Measurements from ENCODE around the gene INAVA. TPM values are rescaled to one million over a fixed set of nuclear protein-coding genes. Genes with fewer than 3 reads are reported as not detected.

Gene INAVA
- total and polyA plus RNA-seq, 2 donors (not counting 1 experiment from before 2014, with no cell fraction given) = 0.06 to 0.34 TPM

- DNase-seq (no peak), ATAC-seq (ENCODE audit: low read depth) (no peak)
- no peak for TF ChIP-seq EZH2 (IDR thresholded peaks at IDR 0.05; ENCODE audit: borderline replicate concordance, insufficient read depth, low read depth, low read length, poor library complexity, severe bottlenecking)
- TF ChIP-seq, protein P1, sequence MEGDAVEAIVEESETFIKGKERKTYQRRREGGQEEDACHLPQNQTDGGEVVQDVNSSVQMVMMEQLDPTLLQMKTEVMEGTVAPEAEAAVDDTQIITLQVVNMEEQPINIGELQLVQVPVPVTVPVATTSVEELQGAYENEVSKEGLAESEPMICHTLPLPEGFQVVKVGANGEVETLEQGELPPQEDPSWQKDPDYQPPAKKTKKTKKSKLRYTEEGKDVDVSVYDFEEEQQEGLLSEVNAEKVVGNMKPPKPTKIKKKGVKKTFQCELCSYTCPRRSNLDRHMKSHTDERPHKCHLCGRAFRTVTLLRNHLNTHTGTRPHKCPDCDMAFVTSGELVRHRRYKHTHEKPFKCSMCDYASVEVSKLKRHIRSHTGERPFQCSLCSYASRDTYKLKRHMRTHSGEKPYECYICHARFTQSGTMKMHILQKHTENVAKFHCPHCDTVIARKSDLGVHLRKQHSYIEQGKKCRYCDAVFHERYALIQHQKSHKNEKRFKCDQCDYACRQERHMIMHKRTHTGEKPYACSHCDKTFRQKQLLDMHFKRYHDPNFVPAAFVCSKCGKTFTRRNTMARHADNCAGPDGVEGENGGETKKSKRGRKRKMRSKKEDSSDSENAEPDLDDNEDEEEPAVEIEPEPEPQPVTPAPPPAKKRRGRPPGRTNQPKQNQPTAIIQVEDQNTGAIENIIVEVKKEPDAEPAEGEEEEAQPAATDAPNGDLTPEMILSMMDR (IDR thresholded peaks at IDR 0.05) = no peak
- Histone ChIP-seq H3K4me1 (ENCODE audit: control insufficient read depth in 2 of 2, insufficient read depth in 2 of 2, low read length in 2 of 2) (no peaks in the 10 kb centered on the region), H3K4me2 (replicated peaks; ENCODE audit: low read depth, low read length, poor library complexity, severe bottlenecking) (no peak overlapping the region), H3K27ac (ENCODE audit: low read length in 2 of 2) (no peak overlapping the region), H3K27me3 (replicated peaks in 1 of 4; ENCODE audit: control extremely low read depth in 1 of 4, control insufficient read depth in 3 of 4, insufficient read depth in 4 of 4, low read length in 3 of 4) (no peaks in the 10 kb centered on the region), H4K20me1 (ENCODE audit: control insufficient read depth, insufficient read depth, low read length, poor library complexity, severe bottlenecking) (no peaks in the 10 kb centered on the region), H3K4me3 (ENCODE audit: control extremely low read depth in 1 of 5, extremely low read depth in 1 of 5, insufficient read depth in 1 of 5, low read depth in 2 of 5, low read length in 4 of 5) (no peak overlapping the region), H3K36me3 (replicated peaks in 1 of 2; ENCODE audit: control extremely low read depth in 1 of 2, control insufficient read depth in 1 of 2, extremely low read depth in 1 of 2, insufficient read depth in 2 of 2, low read length in 1 of 2) (no peaks in the 10 kb centered on the region), H3K79me2 (ENCODE audit: control insufficient read depth, insufficient read depth, low read length) (no peaks in the 10 kb centered on the region), H3K9me3 (ENCODE audit: control extremely low read depth in 1 of 3, control insufficient read depth in 2 of 3, insufficient read depth in 1 of 3, low read length in 2 of 3) (no peaks in the 10 kb centered on the region), H3K9ac (ENCODE audit: low read length) (no peak overlapping the region), H2AFZ (ENCODE audit: insufficient read depth, low read depth, low read length, poor library complexity, severe bottlenecking) (no peak overlapping the region)
- Mint-ChIP-seq H3K4me1 (no peaks in the 10 kb centered on the region), H3K27me3 (peaks cover 3% of the 10 kb centered on the region), H3K27ac (no peak overlapping the region), H3K4me3 (no peak overlapping the region), H3K9me3 (ENCODE audit: insufficient read depth) (no peaks in the 10 kb centered on the region)
- ChIA-PET CTCF (no interaction called here), POLR2A (no interaction called here)
- intact Hi-C loops (cut with micrococcal nuclease) = no loop called here
- WGBS (ENCODE audit: insufficient coverage) = no CpG with 5 or more reads among the region's 1 CpG
Observed at GRCh38 chr1:200923601-200924000, 28.9 kb downstream of the INAVA start.

DNA sequence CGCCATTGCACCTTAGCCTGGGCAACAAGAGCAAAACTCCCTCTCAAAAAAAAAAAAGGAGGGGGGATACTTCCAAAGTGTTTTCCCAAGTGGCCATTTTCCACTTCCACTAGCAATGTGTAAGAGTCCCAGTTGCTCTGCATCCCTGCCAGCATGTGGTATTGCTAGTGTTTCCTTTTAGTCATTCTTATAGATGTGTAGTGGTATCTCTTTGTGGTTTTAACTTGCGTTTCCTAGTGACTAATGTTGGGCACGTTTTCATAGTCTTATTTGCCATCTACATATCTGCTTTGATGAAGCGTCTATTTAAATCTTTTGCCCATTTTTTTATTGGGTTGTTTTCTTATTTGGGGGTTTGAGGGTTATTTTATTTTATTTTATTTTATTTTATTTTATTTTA, 31.1 kb downstream of the INAVA start:
- POLR2A ChIA-PET = no interaction called here
- Mint-ChIP-seq H3K4me3 (no peak overlapping the region), H3K4me1 (no peaks in the 10 kb centered on the region), H3K9me3 (ENCODE audit: insufficient read depth) (no peaks in the 10 kb centered on the region), H3K27ac (no peak overlapping the region), H3K27me3 (peaks cover 3% of the 10 kb centered on the region)
- H3K9ac ChIP-seq (ENCODE audit: low read length) = no peak overlapping the region
- no peaks in the 10 kb centered on the region for H4K20me1 ChIP-seq (ENCODE audit: control insufficient read depth, insufficient read depth, low read length, poor library complexity, severe bottlenecking)
- ATAC-seq (ENCODE audit: low read depth) = no peak
- H3K27me3 ChIP-seq (replicated peaks in 1 of 4; ENCODE audit: control extremely low read depth in 1 of 4, control insufficient read depth in 3 of 4, insufficient read depth in 4 of 4, low read length in 3 of 4) = no peaks in the 10 kb centered on the region
- no peak overlapping the region for H3K4me3 ChIP-seq (ENCODE audit: control extremely low read depth in 1 of 5, extremely low read depth in 1 of 5, insufficient read depth in 1 of 5, low read depth in 2 of 5, low read length in 4 of 5)
- peaks cover 0 to under 1% (median 0%) of the 10 kb centered on the region in 3 donors for H3K9me3 ChIP-seq (ENCODE audit: control extremely low read depth in 1 of 3, control insufficient read depth in 2 of 3, insufficient read depth in 1 of 3, low read length in 2 of 3)
- H3K27ac ChIP-seq (ENCODE audit: low read length in 2 of 2) = no peak overlapping the region
- DNase-seq = no peak
- no CpG with 5 or more reads among the region's 4 CpGs for WGBS (ENCODE audit: insufficient coverage)
- H3K36me3 ChIP-seq (replicated peaks in 1 of 2; ENCODE audit: control extremely low read depth in 1 of 2, control insufficient read depth in 1 of 2, extremely low read depth in 1 of 2, insufficient read depth in 2 of 2, low read length in 1 of 2) = no peaks in the 10 kb centered on the region
- H3K4me1 ChIP-seq (ENCODE audit: control insufficient read depth in 2 of 2, insufficient read depth in 2 of 2, low read length in 2 of 2) = no peaks in the 10 kb centered on the region
- no peak overlapping the region for H3K4me2 ChIP-seq (replicated peaks; ENCODE audit: low read depth, low read length, poor library complexity, severe bottlenecking)
- intact Hi-C loops (cut with micrococcal nuclease) = no loop called here
- TF ChIP-seq, protein P1 (IDR thresholded peaks at IDR 0.05) = no peak
- TF ChIP-seq EZH2 (IDR thresholded peaks at IDR 0.05; ENCODE audit: borderline replicate concordance, insufficient read depth, low read depth, low read length, poor library complexity, severe bottlenecking) = no peak
- CTCF ChIA-PET = no interaction called here
- no peaks in the 10 kb centered on the region for H3K79me2 ChIP-seq (ENCODE audit: control insufficient read depth, insufficient read depth, low read length)
- H2AFZ ChIP-seq (ENCODE audit: insufficient read depth, low read depth, low read length, poor library complexity, severe bottlenecking) = no peak overlapping the region
